ENCODE measurements around the gene POU2F1.

DNA sequence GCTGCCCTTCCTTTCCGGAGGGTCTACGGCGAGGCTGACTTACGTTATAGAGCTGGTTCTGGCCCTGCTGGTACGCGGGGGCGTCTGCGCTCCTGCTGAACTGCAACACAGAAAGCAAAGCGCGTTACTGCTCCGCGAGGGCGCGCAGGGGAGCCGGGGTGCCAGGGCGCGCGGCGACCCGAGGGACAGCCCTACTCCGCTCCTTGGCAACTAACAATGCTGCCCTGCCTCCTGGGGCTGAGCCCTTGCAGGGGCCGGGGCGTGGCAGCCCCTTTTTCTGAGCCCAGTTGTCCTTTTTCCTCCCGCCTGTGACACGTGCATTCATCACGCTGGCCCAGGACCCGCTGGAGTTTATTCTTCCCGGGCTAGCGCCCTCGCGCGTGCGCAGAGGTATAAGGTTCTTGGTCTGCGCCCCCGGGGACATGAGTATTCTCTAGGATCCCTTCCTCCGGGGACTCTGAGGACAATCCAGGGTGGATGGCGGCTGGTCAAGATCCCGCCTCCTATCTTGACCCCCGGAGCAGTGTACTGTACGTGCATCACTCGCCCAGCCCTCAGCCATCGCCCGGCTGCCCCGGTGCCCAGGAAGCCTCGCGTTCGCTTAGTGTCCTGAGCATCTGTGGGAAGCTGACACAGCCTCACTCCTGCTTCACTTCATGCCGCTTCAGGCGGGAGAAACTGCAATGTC lies 218.8 kb downstream of the POU2F1 start:
- TF ChIP-seq, protein P1, sequence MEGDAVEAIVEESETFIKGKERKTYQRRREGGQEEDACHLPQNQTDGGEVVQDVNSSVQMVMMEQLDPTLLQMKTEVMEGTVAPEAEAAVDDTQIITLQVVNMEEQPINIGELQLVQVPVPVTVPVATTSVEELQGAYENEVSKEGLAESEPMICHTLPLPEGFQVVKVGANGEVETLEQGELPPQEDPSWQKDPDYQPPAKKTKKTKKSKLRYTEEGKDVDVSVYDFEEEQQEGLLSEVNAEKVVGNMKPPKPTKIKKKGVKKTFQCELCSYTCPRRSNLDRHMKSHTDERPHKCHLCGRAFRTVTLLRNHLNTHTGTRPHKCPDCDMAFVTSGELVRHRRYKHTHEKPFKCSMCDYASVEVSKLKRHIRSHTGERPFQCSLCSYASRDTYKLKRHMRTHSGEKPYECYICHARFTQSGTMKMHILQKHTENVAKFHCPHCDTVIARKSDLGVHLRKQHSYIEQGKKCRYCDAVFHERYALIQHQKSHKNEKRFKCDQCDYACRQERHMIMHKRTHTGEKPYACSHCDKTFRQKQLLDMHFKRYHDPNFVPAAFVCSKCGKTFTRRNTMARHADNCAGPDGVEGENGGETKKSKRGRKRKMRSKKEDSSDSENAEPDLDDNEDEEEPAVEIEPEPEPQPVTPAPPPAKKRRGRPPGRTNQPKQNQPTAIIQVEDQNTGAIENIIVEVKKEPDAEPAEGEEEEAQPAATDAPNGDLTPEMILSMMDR (IDR thresholded peaks at IDR 0.05) = no peak
- TF ChIP-seq POLR2A (IDR thresholded peaks at IDR 0.05) (no peak), EP300 (IDR thresholded peaks at IDR 0.05) (no peak)

All from tibial nerve (tissue), 4 donors.